HEK293 (cell line): ENCODE data around the gene ZBTB20.

Experiments
- CTCF ChIA-PET: fragments of 350-600 bp; formaldehyde crosslinking; extraction: SDS; loops from one replicate; lab custom pipeline; 2021; ENCODE audit warnings: antibody characterized with exemption; lab: Yijun Ruan, JAX
- POLR2A ChIA-PET: fragments of 300-600 bp; formaldehyde crosslinking; extraction: SDS; loops from one replicate; lab custom pipeline; 2020; ENCODE audit warnings: antibody characterized with exemption, inconsistent platforms; lab: Yijun Ruan, JAX
- H3K27ac ChIP-seq: fragments of 200-500 bp; sonication (Bioruptor generic); 2 replicates; pipeline ENCODE4 v1.5.1; 2014; ENCODE audit warnings: low read depth, low read length, control low read depth, inconsistent platforms; ENCODE audit errors: extremely low read depth
- H3K36me3 ChIP-seq, 2 experiments: fragments of 200-500 bp in 1 of 2; sonication (Bioruptor generic) in 1 of 2; 1 replicate in 1 of 2; 2 replicates in 1 of 2; pipeline ENCODE4 v1.5.1; 2014 to 2017; ENCODE audit warnings: inconsistent platforms in 2 of 2, low read length in 2 of 2; ENCODE audit not compliant: control insufficient read depth in 2 of 2, insufficient read depth in 1 of 2
- H3K4me1 ChIP-seq: fragments of 200-500 bp; sonication (Bioruptor generic); 2 replicates; pipeline ENCODE4 v1.5.1; 2014; ENCODE audit warnings: mild to moderate bottlenecking, low read length, inconsistent platforms; ENCODE audit not compliant: control insufficient read depth, insufficient read depth
- H3K4me3 ChIP-seq: 2 replicates; pipeline ENCODE4 v1.5.1; 2011; ENCODE audit warnings: low read depth, mild to moderate bottlenecking, control low read depth, low read length, moderate library complexity
- H3K9me3 ChIP-seq: fragments of 200-500 bp; sonication (Bioruptor generic); 2 replicates; pipeline ENCODE4 v1.5.1; 2014; ENCODE audit warnings: low read depth, low read length, inconsistent platforms; ENCODE audit not compliant: control insufficient read depth, insufficient read depth
- ATF2 ChIP-seq: fragments of 450-650 bp; formaldehyde crosslinking; IDR thresholded peaks from 2 replicates; pipeline ENCODE4 v1.5.1; 2016; ENCODE audit warnings: missing biosample characterization, missing genetic modification characterization, low read depth
- BCL11A ChIP-seq: fragments of 450-650 bp; formaldehyde crosslinking; IDR thresholded peaks from 2 replicates; pipeline ENCODE4 v1.5.1; 2016; ENCODE audit warnings: low read depth, missing biosample characterization, missing genetic modification characterization
- KLF8 ChIP-seq: fragments of 450-650 bp; formaldehyde crosslinking; IDR thresholded peaks from 2 replicates; pipeline ENCODE4 v1.5.1; 2016; ENCODE audit warnings: missing biosample characterization, missing genetic modification characterization
- KLF9 ChIP-seq: fragments of 450-650 bp; formaldehyde crosslinking; IDR thresholded peaks from 2 replicates; pipeline ENCODE4 v1.5.1; 2016; ENCODE audit warnings: missing biosample characterization, missing genetic modification characterization, low read depth
- MZF1 ChIP-seq: fragments of 450-650 bp; formaldehyde crosslinking; IDR thresholded peaks from 2 replicates; pipeline ENCODE4 v1.5.1; 2017; ENCODE audit warnings: missing biosample characterization, missing genetic modification characterization, borderline replicate concordance
- PRDM1 ChIP-seq: fragments of 450-650 bp; formaldehyde crosslinking; IDR thresholded peaks from 2 replicates; pipeline ENCODE4; 2016; ENCODE audit warnings: missing biosample characterization, missing genetic modification characterization
- WT1 ChIP-seq: fragments of 450-650 bp; formaldehyde crosslinking; IDR thresholded peaks from 2 replicates; pipeline ENCODE4 v1.5.1; 2016; ENCODE audit warnings: missing biosample characterization, missing genetic modification characterization
- ZBTB49 ChIP-seq: fragments of 450-650 bp; formaldehyde crosslinking; IDR thresholded peaks from 2 replicates; pipeline ENCODE4 v1.5.1; 2016; ENCODE audit warnings: missing biosample characterization, missing genetic modification characterization, low read depth
- ZEB2 ChIP-seq: fragments of 450-650 bp; formaldehyde crosslinking; IDR thresholded peaks from 2 replicates; pipeline ENCODE4 v1.5.1; 2016; ENCODE audit warnings: missing biosample characterization, missing genetic modification characterization
- ZNF148 ChIP-seq: fragments of 450-650 bp; formaldehyde crosslinking; IDR thresholded peaks from 2 replicates; pipeline ENCODE4 v1.5.0; 2017; ENCODE audit warnings: missing biosample characterization, missing genetic modification characterization, borderline replicate concordance
- ZNF184 ChIP-seq: fragments of 450-650 bp; IDR thresholded peaks from 2 replicates; pipeline ENCODE4 v1.5.1; 2018; ENCODE audit warnings: missing biosample characterization, mild to moderate bottlenecking, missing genetic modification characterization
- ZNF274 ChIP-seq, 2 experiments: fragments of 200-500 bp in 1 of 2; fragments of 450-650 bp in 1 of 2; sonication (Bioruptor generic) in 1 of 2; formaldehyde crosslinking in 1 of 2; IDR thresholded peaks; 2 replicates each; pipeline versions ENCODE4 v1.5.1 to v1.6.1; 2014 to 2016; ENCODE audit warnings: borderline replicate concordance in 1 of 2, inconsistent platforms in 1 of 2, low read length in 1 of 2, missing biosample characterization in 1 of 2, missing genetic modification characterization in 1 of 2
- ZNF280C ChIP-seq: fragments of 450-650 bp; formaldehyde crosslinking; IDR thresholded peaks from 2 replicates; pipeline ENCODE4 v1.5.1; 2016; ENCODE audit warnings: missing biosample characterization, missing genetic modification characterization
- ZNF560 ChIP-seq: fragments of 450-650 bp; formaldehyde crosslinking; IDR thresholded peaks from 2 replicates; pipeline ENCODE4 v1.5.1; 2017; ENCODE audit warnings: missing biosample characterization, missing genetic modification characterization, borderline replicate concordance
- ZNF580 ChIP-seq: fragments of 450-650 bp; formaldehyde crosslinking; IDR thresholded peaks from 2 replicates; pipeline ENCODE4 v1.5.1; 2016; ENCODE audit warnings: missing biosample characterization, missing genetic modification characterization
- ZNF704 ChIP-seq: fragments of 450-650 bp; formaldehyde crosslinking; IDR thresholded peaks from 2 replicates; pipeline ENCODE4 v1.5.1; 2016; ENCODE audit warnings: missing biosample characterization, missing genetic modification characterization
- ZSCAN23 ChIP-seq: fragments of 450-650 bp; formaldehyde crosslinking; IDR thresholded peaks from 2 replicates; pipeline ENCODE4 v1.5.1; 2016; ENCODE audit warnings: missing biosample characterization, missing genetic modification characterization

ZBTB20 gene

GRCh38 chr3:114659109-114660061 is 487.7 kb downstream of the ZBTB20 start:
- TF ChIP-seq ZNF580 (tag by site-specific recombination) (no peak), ZNF560 (no peak), ZNF148 (tag by site-specific recombination) (no peak), ZBTB49 (no peak), ATF2 (tag by site-specific recombination) (no peak), PRDM1 (tag by site-specific recombination) (no peak), ZEB2 (tag by site-specific recombination) (no peak), ZNF274 (IDR thresholded peaks at IDR 0.05; ENCODE audit: low read length) (no peak), ZNF274 (tag by site-specific recombination; IDR thresholded peaks at IDR 0.05; ENCODE audit: borderline replicate concordance) (no peak), ZSCAN23 (tag by site-specific recombination) (no peak), ZNF280C (tag by site-specific recombination) (no peak), BCL11A (tag by site-specific recombination) (no peak), WT1 (tag by site-specific recombination) (no peak), KLF8 (tag by site-specific recombination) (no peak), KLF9 (no peak), ZNF704 (no peak), MZF1 (tag by site-specific recombination) (no peak), ZNF184 (no peak)
- no peak overlapping the region for H3K27ac ChIP-seq

More at GRCh38 chr3:114659109-114660061, 487.7 kb downstream of the ZBTB20 start:
- Histone ChIP-seq H3K4me1 (peaks cover 5% of the 10 kb centered on the region; the same call in 1 of the 2 replicates), H3K9me3 (no peaks in the 10 kb centered on the region), H3K4me3 (no peak overlapping the region), H3K36me3 (no peaks in the 10 kb centered on the region)
- POLR2A ChIA-PET: no interaction called here
- CTCF ChIA-PET: no interaction called here
